DMS53 (cell line): Measurements from ENCODE around the gene AGBL4.

ENCODE experiments used
- DNase-seq: peaks from one replicate; lab custom pipeline; 2025; lab: John Stamatoyannopoulos, UW

The AGBL4 gene

GRCh38 chr1:48679859-48680258 lies 1343.9 kb downstream of the AGBL4 start:
- no peak for DNase-seq

GRCh38 chr1:48678710-48679505 lies 1344.8 kb downstream of the AGBL4 start:
- no peak for DNase-seq

GRCh38 chr1:48677306-48678287 lies 1346.2 kb downstream of the AGBL4 start:
- peak; percentile 99 for DNase-seq

- no peak for DNase-seq
Observed at GRCh38 chr1:48676822-48677221, 1346.9 kb downstream of the AGBL4 start.

GRCh38 chr1:48676376-48676775 lies 1347.4 kb downstream of the AGBL4 start:
- no peak for DNase-seq

- DNase-seq: no peak
Observed at GRCh38 chr1:48675251-48675650, 1348.5 kb downstream of the AGBL4 start.

GRCh38 chr1:48674641-48675040 lies 1349.1 kb downstream of the AGBL4 start:
- DNase-seq: peak; percentile 26

GRCh38 chr1:48673332-48674105 lies 1350.2 kb downstream of the AGBL4 start:
- peak; percentile 61 for DNase-seq

- no peak for DNase-seq
Observed at GRCh38 chr1:48671578-48671977, 1352.2 kb downstream of the AGBL4 start.

- no peak for DNase-seq
Observed at GRCh38 chr1:48670234-48671020, 1353.3 kb downstream of the AGBL4 start.

- no peak for DNase-seq
Observed at GRCh38 chr1:48668339-48668738, 1355.4 kb downstream of the AGBL4 start.

GRCh38 chr1:48667782-48668181 lies 1356.0 kb downstream of the AGBL4 start:
- no peak for DNase-seq

GRCh38 chr1:48665708-48666407 lies 1357.9 kb downstream of the AGBL4 start:
- no peak for DNase-seq

GRCh38 chr1:48661726-48662463 lies 1361.9 kb downstream of the AGBL4 start:
- peak; percentile 46 for DNase-seq

- DNase-seq: no peak
Observed at GRCh38 chr1:48659801-48660200, 1364.0 kb downstream of the AGBL4 start.

GRCh38 chr1:48657413-48657812 lies 1366.3 kb downstream of the AGBL4 start:
- no peak for DNase-seq

GRCh38 chr1:48654606-48655210 lies 1369.0 kb downstream of the AGBL4 start:
- DNase-seq: no peak

- DNase-seq: no peak
Observed at GRCh38 chr1:48652334-48652733, 1371.4 kb downstream of the AGBL4 start.

GRCh38 chr1:48649880-48650279 lies 1373.9 kb downstream of the AGBL4 start:
- no peak for DNase-seq
